HepG2 (cell line): Measurements from ENCODE around the gene LINC00237. TPM values are rescaled to one million over a fixed set of nuclear protein-coding genes. Genes with fewer than 3 reads are reported as not detected.
A peak's percentile ranks its signal among the peaks of the same experiment; 100 is the strongest.

ENCODE experiments used
- ATAC-seq: fragments of 200-7000 bp; cut with Tn5 transposase; 3 replicates; pipeline ENCODE4 v1.9.1; 2020; ENCODE audit warnings: mild to moderate bottlenecking, moderate library complexity
- BruUV-seq: library from RNA; stranded (reverse); fragments of 400-500 nt; replicated peaks from 2 replicates; lab custom pipeline; 2021; lab: Mats Ljungman, UMichigan
- CTCF ChIA-PET: fragments of 300-600 bp; formaldehyde crosslinking; extraction: SDS; loops from one replicate; lab custom pipeline; 2021; ENCODE audit warnings: low total read pairs, inconsistent platforms, low intra/inter-chr PET ratio; lab: Yijun Ruan, JAX
- POLR2A ChIA-PET: fragments of 350-600 bp; sonication (Branson Sonifier 250); formaldehyde crosslinking; loops from one replicate; lab custom pipeline; 2020; ENCODE audit warnings: antibody characterized with exemption, inconsistent platforms; lab: Yijun Ruan, JAX
- DNase-seq: peaks from one replicate; pipeline ENCODE4 v3.0.0-alpha.2; 2015; ENCODE audit warnings: low spot score
- FAIRE-seq: peaks from 3 replicates; lab custom pipeline; 2011; peaks lifted over from hg19 to GRCh38; lab: Jason Lieb, UNC
- H2AFZ ChIP-seq: one replicate; pipeline ENCODE4 v1.6.1; 2011; ENCODE audit warnings: low read length, inconsistent platforms
- H3K27ac ChIP-seq: fragments of 300-600 bp; 3 replicates; pipeline ENCODE4 v1.8.0; 2011; ENCODE audit warnings: mixed run types, mild to moderate bottlenecking, mixed read lengths, low read length, inconsistent platforms; ENCODE audit not compliant: insufficient read depth; ENCODE audit errors: extremely low read length
- H3K27me3 ChIP-seq, 2 experiments: fragments of 200-600 bp in 1 of 2; 2 replicates in 1 of 2; 3 replicates in 1 of 2; pipeline versions ENCODE4 v1.6.0 to v1.8.0; 2011; ENCODE audit warnings: low read length in 2 of 2, mild to moderate bottlenecking in 2 of 2, moderate library complexity in 2 of 2, inconsistent platforms in 1 of 2; ENCODE audit not compliant: insufficient read depth in 2 of 2, control insufficient read depth in 1 of 2
- H3K36me3 ChIP-seq, 2 experiments: fragments of 200-600 bp in 1 of 2; replicated peaks in 1 of 2; 2 replicates in 1 of 2; 3 replicates in 1 of 2; pipeline versions ENCODE4 v1.5.1 to v1.8.0; 2011; ENCODE audit warnings: low read length in 2 of 2, inconsistent platforms in 1 of 2; ENCODE audit not compliant: insufficient read depth in 2 of 2, control insufficient read depth in 1 of 2
- H3K4me1 ChIP-seq: 2 replicates; pipeline ENCODE4 v1.5.1; 2012; ENCODE audit warnings: low read length, inconsistent platforms; ENCODE audit not compliant: insufficient read depth
- H3K4me2 ChIP-seq: 2 replicates; pipeline ENCODE4 v1.6.0; 2011; ENCODE audit warnings: low read depth, low read length, inconsistent platforms
- H3K4me3 ChIP-seq, 3 experiments: fragments of 200-600 bp in 1 of 3; sonication (generic), shearing (Covaris generic) in 1 of 3; replicated peaks in 1 of 3; 2 replicates each; pipeline ENCODE4 v1.5.1; 2011 to 2016; ENCODE audit warnings: low read length in 3 of 3, inconsistent platforms in 2 of 3, low read depth in 2 of 3, mild to moderate bottlenecking in 2 of 3, control low read depth in 1 of 3, mixed read lengths in 1 of 3; ENCODE audit not compliant: insufficient read depth in 1 of 3
- H3K79me2 ChIP-seq: one replicate; pipeline ENCODE4 v1.6.1; 2011; ENCODE audit warnings: low read length, inconsistent platforms; ENCODE audit not compliant: insufficient read depth
- H3K9ac ChIP-seq: 2 replicates; pipeline ENCODE4 v1.6.0; 2011; ENCODE audit warnings: mild to moderate bottlenecking, low read depth, low read length, inconsistent platforms; ENCODE audit not compliant: insufficient read depth
- H3K9me3 ChIP-seq: 2 replicates; pipeline ENCODE4 v1.5.1; 2012; ENCODE audit warnings: mild to moderate bottlenecking, low read length
- H4K20me1 ChIP-seq: 2 replicates; pipeline ENCODE4 v1.6.0; 2011; ENCODE audit warnings: inconsistent platforms, mild to moderate bottlenecking, low read length, moderate library complexity; ENCODE audit not compliant: insufficient read depth
- ATF7 ChIP-seq, 2 experiments: fragments of 450-650 bp in 1 of 2; sonication (generic) in 1 of 2; formaldehyde crosslinking in 1 of 2; IDR thresholded peaks; 2 replicates each; pipeline versions ENCODE4 v1.4.0 to v1.6.1; 2016 to 2020; ENCODE audit warnings: antibody characterized with exemption in 1 of 2, mild to moderate bottlenecking in 1 of 2, missing genetic modification reagents in 1 of 2
- CREB1 ChIP-seq, 2 experiments: fragments of 450-650 bp in 1 of 2; IDR thresholded peaks; 2 replicates each; pipeline ENCODE4 v1.6.1; 2016 to 2017; ENCODE audit warnings: control low read depth in 1 of 2, mild to moderate bottlenecking in 1 of 2, missing compliant biosample characterization in 1 of 2, missing genetic modification characterization in 1 of 2
- FOSL2 ChIP-seq: sonication (generic); formaldehyde crosslinking; IDR thresholded peaks from 2 replicates; pipeline ENCODE4 v1.4.0; 2020; ENCODE audit warnings: missing genetic modification reagents
- KDM4B ChIP-seq: sonication (generic); formaldehyde crosslinking; IDR thresholded peaks from 2 replicates; pipeline ENCODE4 v1.4.0; 2020; ENCODE audit warnings: missing genetic modification reagents
- WGBS: methylation state at CpG from one replicate; pipeline ENCODE4 v1.1.6; 2017; ENCODE audit warnings: low lambda C conversion rate; 5-methylcytosine and 5-hydroxymethylcytosine counted together
- in situ Hi-C: cut with HindIII; loops from 2 replicates; pipeline ENCODE4 v1.10.0; 2017; ENCODE audit warnings: low pct_unique_long_range_greater_than_20kb; ENCODE audit not compliant: extremely low pct_ligation_motif_present
- intact Hi-C: fragments of 100-400 bp; cut with micrococcal nuclease; formaldehyde crosslinking; loops from one replicate; pipeline ENCODE4 v1.10.0; 2022; ENCODE audit not compliant: unreplicated experiment
- polyA plus RNA-seq, 8 experiments: library from polyadenylated mRNA; depleted of rRNA in 3 of 8; stranded (reverse) in 7 of 8; unstranded in 1 of 8; fragments of >200 nt; fragmentation: Illumina TruSeq in 4 of 8; extraction: Trizol in 4 of 8; gene quantifications; 2 replicates each; pipeline versions ENCODE4 v1.2.1 to v1.2.3, GENCODE V29; 2011 to 2016; ENCODE audit warnings: low read depth in 4 of 8, missing spikeins in 1 of 8, mixed read lengths in 1 of 8; ENCODE audit not compliant: insufficient read depth in 1 of 8
- total RNA-seq, 5 experiments: library from RNA; depleted of rRNA; stranded (reverse); fragments of >200 nt; fragmentation: Illumina TruSeq; extraction: Trizol; gene quantifications; 2 replicates each; pipeline ENCODE4 v1.2.3, GENCODE V29; 2016; ENCODE audit warnings: low read depth in 1 of 5
- TF ChIP-seq, protein P1 (sequence below), 2 experiments: sonication (generic) in 1 of 2; formaldehyde crosslinking in 1 of 2; IDR thresholded peaks; 2 replicates each; pipeline versions ENCODE4 v1.5.1 to v1.6.1; 2011 to 2020; ENCODE audit warnings: borderline replicate concordance in 1 of 2, low read depth in 1 of 2, low read length in 1 of 2, mild to moderate bottlenecking in 1 of 2, missing genetic modification reagents in 1 of 2, moderate library complexity in 1 of 2
- TF ChIP-seq, protein P2 (sequence below), 2 experiments: sonication (generic) in 1 of 2; formaldehyde crosslinking in 1 of 2; IDR thresholded peaks; 2 replicates each; pipeline versions ENCODE4 v1.4.0 to v1.6.1; 2016 to 2020; ENCODE audit warnings: borderline replicate concordance in 1 of 2, low read depth in 1 of 2, mild to moderate bottlenecking in 1 of 2, missing genetic modification reagents in 1 of 2

The LINC00237 gene
- total and polyA plus RNA-seq, 2 of the 13 experiments (the other 11 are each of a cell fraction or from before 2014, with no cell fraction given) = not detected

DNA sequence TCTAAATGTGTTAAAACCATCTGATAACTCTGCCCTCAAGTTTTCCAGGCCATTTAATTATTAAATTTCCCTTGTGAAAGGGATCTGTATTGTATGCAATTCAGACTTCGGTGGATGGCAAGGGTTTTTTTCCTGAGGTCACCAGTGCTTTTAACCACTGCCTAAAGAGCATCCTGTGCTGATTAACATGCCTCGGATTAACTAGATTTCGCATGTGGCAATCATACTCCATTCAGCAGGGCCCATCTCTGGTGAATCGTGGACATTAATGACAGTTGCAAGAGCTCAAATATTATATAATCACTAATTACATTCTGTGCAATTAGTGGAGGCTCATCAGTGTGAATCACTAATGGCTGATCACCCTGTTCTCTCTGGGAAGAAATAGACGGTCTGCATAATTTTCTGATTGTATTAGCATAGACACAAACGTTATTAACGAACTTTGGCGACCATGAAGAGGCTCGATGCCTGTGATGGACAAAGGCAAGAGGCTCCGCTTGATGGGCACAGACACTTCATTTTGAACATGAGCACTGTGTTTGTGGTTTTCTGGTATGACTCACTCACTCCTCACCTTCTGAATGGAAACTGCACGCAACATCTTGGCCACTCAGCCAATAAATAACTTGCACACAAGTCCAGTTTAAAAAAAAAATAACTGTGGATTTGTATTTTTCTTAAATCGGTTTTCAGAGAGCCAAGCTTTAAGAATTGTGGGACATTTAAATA is 31.4 kb downstream of the LINC00237 start:
- 84% methylated on average over 12 of the region's 12 CpGs for WGBS
- no peak overlapping the region for H2AFZ ChIP-seq
- intact Hi-C loops (no loop called here), in situ Hi-C loops (no loop called here)
- H3K79me2 ChIP-seq = no peaks in the 10 kb centered on the region
- no peak overlapping the region for H3K4me3 ChIP-seq
- H3K27ac ChIP-seq = no peak overlapping the region
- H3K27me3 ChIP-seq = no peaks in the 10 kb centered on the region
- CTCF ChIA-PET = no interaction called here
- FAIRE-seq = no peak
- H3K9ac ChIP-seq = no peak overlapping the region
- POLR2A ChIA-PET = no interaction called here
- H3K9me3 ChIP-seq = no peaks in the 10 kb centered on the region
- no TSS peak for BruUV-seq
- H3K36me3 ChIP-seq = no peaks in the 10 kb centered on the region
- no peak for ATAC-seq
- peaks cover 50% of the 10 kb centered on the region for H3K4me1 ChIP-seq
- TF ChIP-seq, protein P1, sequence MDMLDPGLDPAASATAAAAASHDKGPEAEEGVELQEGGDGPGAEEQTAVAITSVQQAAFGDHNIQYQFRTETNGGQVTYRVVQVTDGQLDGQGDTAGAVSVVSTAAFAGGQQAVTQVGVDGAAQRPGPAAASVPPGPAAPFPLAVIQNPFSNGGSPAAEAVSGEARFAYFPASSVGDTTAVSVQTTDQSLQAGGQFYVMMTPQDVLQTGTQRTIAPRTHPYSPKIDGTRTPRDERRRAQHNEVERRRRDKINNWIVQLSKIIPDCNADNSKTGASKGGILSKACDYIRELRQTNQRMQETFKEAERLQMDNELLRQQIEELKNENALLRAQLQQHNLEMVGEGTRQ (IDR thresholded peaks at IDR 0.05; ENCODE audit: low read depth, low read length) = no peak
- TF ChIP-seq, protein P1 (CRISPR knock-in tag; IDR thresholded peaks at IDR 0.05; ENCODE audit: borderline replicate concordance) = no peak
- TF ChIP-seq FOSL2 (CRISPR knock-in tag) = peak; percentile 75
- no peak for TF ChIP-seq KDM4B
- no peak overlapping the region for H3K4me2 ChIP-seq
- no peak for DNase-seq
- H4K20me1 ChIP-seq = no peaks in the 10 kb centered on the region

DNA sequence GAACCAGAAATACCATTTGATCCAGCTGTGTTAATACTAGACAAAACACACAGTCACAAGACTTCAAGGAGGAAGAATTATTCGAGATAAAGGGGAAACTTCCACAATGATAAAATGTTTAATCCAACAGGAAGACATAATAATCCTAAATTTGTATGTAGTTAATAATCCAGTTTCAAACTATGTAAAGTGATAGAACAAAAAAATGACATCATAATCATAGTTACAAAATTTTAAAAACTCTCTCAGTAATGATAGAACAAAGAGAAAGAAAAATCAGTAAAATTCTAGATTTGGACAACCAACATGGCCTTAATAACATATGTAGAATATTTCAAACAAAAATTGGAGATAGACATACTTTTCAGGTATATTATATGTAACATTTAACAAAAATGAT is 38.9 kb downstream of the LINC00237 start:
- POLR2A ChIA-PET = no interaction called here
- Histone ChIP-seq H3K9me3 (no peaks in the 10 kb centered on the region), H4K20me1 (no peaks in the 10 kb centered on the region), H3K27me3 (no peaks in the 10 kb centered on the region), H3K4me1 (no peaks in the 10 kb centered on the region), H3K27ac (no peak overlapping the region), H3K4me3 (no peak overlapping the region), H3K9ac (no peak overlapping the region), H2AFZ (no peak overlapping the region), H3K4me2 (no peak overlapping the region), H3K79me2 (no peaks in the 10 kb centered on the region), H3K36me3 (no peaks in the 10 kb centered on the region)
- no TSS peak for BruUV-seq
- in situ Hi-C loops = no loop called here
- DNase-seq (no peak), FAIRE-seq (peak; percentile 18), ATAC-seq (no peak)
- 0 out of 2 replicates have a peak, but pooled peaks have one; percentile 30 for TF ChIP-seq CREB1 (IDR thresholded peaks at IDR 0.05)
- no peak for TF ChIP-seq CREB1 (CRISPR knock-in tag; IDR thresholded peaks at IDR 0.05)
- TF ChIP-seq ATF7 (IDR thresholded peaks at IDR 0.05) = peak; percentile 91
- TF ChIP-seq ATF7 (CRISPR knock-in tag; IDR thresholded peaks at IDR 0.05) = no peak
- TF ChIP-seq, protein P2, sequence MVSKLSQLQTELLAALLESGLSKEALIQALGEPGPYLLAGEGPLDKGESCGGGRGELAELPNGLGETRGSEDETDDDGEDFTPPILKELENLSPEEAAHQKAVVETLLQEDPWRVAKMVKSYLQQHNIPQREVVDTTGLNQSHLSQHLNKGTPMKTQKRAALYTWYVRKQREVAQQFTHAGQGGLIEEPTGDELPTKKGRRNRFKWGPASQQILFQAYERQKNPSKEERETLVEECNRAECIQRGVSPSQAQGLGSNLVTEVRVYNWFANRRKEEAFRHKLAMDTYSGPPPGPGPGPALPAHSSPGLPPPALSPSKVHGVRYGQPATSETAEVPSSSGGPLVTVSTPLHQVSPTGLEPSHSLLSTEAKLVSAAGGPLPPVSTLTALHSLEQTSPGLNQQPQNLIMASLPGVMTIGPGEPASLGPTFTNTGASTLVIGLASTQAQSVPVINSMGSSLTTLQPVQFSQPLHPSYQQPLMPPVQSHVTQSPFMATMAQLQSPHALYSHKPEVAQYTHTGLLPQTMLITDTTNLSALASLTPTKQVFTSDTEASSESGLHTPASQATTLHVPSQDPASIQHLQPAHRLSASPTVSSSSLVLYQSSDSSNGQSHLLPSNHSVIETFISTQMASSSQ (IDR thresholded peaks at IDR 0.05; ENCODE audit: low read depth) = no peak
- TF ChIP-seq, protein P2 (CRISPR knock-in tag; IDR thresholded peaks at IDR 0.05; ENCODE audit: borderline replicate concordance) = no peak
- 26% methylated on average over 1 of the region's 1 CpG for WGBS
- CTCF ChIA-PET = no interaction called here
- intact Hi-C loops = no loop called here
